HG02759 (cell line): ENCODE results near the gene TBC1D20.

ENCODE experiments used
- ATAC-seq: cut with Tn5 transposase; IDR thresholded peaks from one replicate; pipeline ENCODE4 v1.9.1; 2021; ENCODE audit warnings: mild to moderate bottlenecking, moderate library complexity; ENCODE audit not compliant: unreplicated experiment

The TBC1D20 gene

GRCh38 chr20:440148-440547 is 22.2 kb downstream of the TBC1D20 start:
- ATAC-seq: no peak

- ATAC-seq: no peak
Observed at GRCh38 chr20:438571-439469, 23.5 kb downstream of the TBC1D20 start.

GRCh38 chr20:437787-438486 is 24.4 kb downstream of the TBC1D20 start:
- ATAC-seq: no peak

- ATAC-seq: no peak
Observed at GRCh38 chr20:436476-436875, 25.9 kb downstream of the TBC1D20 start.

GRCh38 chr20:435558-435957 is 26.8 kb downstream of the TBC1D20 start:
- no peak for ATAC-seq

GRCh38 chr20:434661-435419 is 27.5 kb downstream of the TBC1D20 start:
- no peak for ATAC-seq

- ATAC-seq: no peak
Observed at GRCh38 chr20:434221-434620, 28.1 kb downstream of the TBC1D20 start.

- peak; percentile 78 for ATAC-seq
Observed at GRCh38 chr20:433300-433975, 28.9 kb downstream of the TBC1D20 start.

- ATAC-seq: no peak
Observed at GRCh38 chr20:432677-433299, 29.5 kb downstream of the TBC1D20 start.

- no peak for ATAC-seq
Observed at GRCh38 chr20:432208-432607, 30.1 kb downstream of the TBC1D20 start.

- ATAC-seq: no peak
Observed at GRCh38 chr20:431012-431904, 31.1 kb downstream of the TBC1D20 start.

- ATAC-seq: no peak
Observed at GRCh38 chr20:430091-430999, 32.0 kb downstream of the TBC1D20 start.

GRCh38 chr20:428658-429200 is 33.6 kb downstream of the TBC1D20 start:
- ATAC-seq: no peak

GRCh38 chr20:427849-428657 is 34.3 kb downstream of the TBC1D20 start:
- ATAC-seq: no peak

- no peak for ATAC-seq
Observed at GRCh38 chr20:427401-427800, 34.9 kb downstream of the TBC1D20 start.

- no peak for ATAC-seq
Observed at GRCh38 chr20:426566-426965, 35.8 kb downstream of the TBC1D20 start.

- no peak for ATAC-seq
Observed at GRCh38 chr20:421685-422250, 40.6 kb downstream of the TBC1D20 start.
